ENCODE data around the gene ZBTB49. TPM values are rescaled to one million over a fixed set of nuclear protein-coding genes. Genes with fewer than 3 reads are reported as not detected.

The ZBTB49 gene
- total RNA-seq, 2 experiments from 2014 or later: 4.8 to 6.3 TPM

DNA sequence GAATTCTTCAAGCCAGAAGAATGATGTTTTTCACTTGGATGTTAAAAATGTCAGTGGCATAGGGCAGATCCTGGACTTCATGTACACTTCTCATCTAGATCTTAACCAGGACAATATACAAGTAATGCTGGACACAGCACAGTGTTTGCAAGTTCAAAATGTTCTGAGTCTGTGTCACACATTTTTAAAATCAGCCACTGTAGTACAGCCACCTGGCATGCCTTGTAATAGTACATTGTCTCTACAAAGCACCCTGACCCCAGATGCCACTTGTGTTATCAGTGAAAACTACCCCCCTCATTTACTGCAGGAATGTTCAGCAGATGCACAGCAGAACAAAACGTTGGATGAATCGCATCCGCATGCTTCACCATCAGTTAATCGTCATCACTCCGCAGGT lies 11.9 kb downstream of the ZBTB49 start:
- DNase-seq (no peak), ATAC-seq (no peak)
- Mint-ChIP-seq H3K4me3 (no peak overlapping the region), H3K4me1 (ENCODE audit: low read depth) (peaks cover 2% of the 10 kb centered on the region), H3K27ac (no peak overlapping the region), H3K9me3 (no peaks in the 10 kb centered on the region), H3K36me3 (ENCODE audit: low read depth) (peaks cover 14% of the 10 kb centered on the region), H3K27me3 (no peaks in the 10 kb centered on the region)
- intact Hi-C loops (cut with micrococcal nuclease): no loop called here
- ChIA-PET POLR2A (no interaction called here), CTCF (no interaction called here)
- TF ChIP-seq, protein P1, sequence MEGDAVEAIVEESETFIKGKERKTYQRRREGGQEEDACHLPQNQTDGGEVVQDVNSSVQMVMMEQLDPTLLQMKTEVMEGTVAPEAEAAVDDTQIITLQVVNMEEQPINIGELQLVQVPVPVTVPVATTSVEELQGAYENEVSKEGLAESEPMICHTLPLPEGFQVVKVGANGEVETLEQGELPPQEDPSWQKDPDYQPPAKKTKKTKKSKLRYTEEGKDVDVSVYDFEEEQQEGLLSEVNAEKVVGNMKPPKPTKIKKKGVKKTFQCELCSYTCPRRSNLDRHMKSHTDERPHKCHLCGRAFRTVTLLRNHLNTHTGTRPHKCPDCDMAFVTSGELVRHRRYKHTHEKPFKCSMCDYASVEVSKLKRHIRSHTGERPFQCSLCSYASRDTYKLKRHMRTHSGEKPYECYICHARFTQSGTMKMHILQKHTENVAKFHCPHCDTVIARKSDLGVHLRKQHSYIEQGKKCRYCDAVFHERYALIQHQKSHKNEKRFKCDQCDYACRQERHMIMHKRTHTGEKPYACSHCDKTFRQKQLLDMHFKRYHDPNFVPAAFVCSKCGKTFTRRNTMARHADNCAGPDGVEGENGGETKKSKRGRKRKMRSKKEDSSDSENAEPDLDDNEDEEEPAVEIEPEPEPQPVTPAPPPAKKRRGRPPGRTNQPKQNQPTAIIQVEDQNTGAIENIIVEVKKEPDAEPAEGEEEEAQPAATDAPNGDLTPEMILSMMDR (IDR thresholded peaks at IDR 0.05): no peak

DNA sequence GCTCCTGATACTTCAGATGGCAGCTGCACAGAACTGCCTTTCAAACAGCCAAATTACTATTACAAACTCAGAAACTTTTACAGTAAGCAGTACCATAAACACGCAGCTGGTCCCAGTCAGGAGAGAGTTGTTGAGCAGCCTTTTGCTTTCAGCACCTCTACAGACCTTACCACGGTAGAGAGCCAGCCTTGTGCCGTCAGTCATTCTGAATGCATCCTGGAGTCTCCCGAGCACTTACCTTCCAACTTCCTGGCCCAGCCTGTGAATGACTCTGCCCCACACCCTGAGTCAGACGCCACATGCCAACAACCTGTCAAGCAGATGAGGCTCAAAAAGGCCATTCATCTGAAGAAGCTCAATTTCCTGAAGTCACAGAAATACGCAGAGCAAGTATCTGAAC lies 12.4 kb downstream of the ZBTB49 start:
- POLR2A ChIA-PET: no interaction called here
- ATAC-seq (no peak), DNase-seq (no peak)
- Mint-ChIP-seq H3K9me3 (no peaks in the 10 kb centered on the region), H3K36me3 (ENCODE audit: low read depth) (peaks cover 16% of the 10 kb centered on the region), H3K27me3 (no peaks in the 10 kb centered on the region), H3K4me3 (no peak overlapping the region), H3K4me1 (ENCODE audit: low read depth) (peaks cover 2% of the 10 kb centered on the region), H3K27ac (no peak overlapping the region)
- CTCF ChIA-PET: interaction anchor here (1.0 to 1.2 kb wide), 2 partner anchors 16 to 119 kb away, joined by 3 to 4 read pairs; no protein-coding TSS in a partner anchor
- TF ChIP-seq, protein P1 (IDR thresholded peaks at IDR 0.05): no peak
- intact Hi-C loops (cut with micrococcal nuclease): no loop called here

DNA sequence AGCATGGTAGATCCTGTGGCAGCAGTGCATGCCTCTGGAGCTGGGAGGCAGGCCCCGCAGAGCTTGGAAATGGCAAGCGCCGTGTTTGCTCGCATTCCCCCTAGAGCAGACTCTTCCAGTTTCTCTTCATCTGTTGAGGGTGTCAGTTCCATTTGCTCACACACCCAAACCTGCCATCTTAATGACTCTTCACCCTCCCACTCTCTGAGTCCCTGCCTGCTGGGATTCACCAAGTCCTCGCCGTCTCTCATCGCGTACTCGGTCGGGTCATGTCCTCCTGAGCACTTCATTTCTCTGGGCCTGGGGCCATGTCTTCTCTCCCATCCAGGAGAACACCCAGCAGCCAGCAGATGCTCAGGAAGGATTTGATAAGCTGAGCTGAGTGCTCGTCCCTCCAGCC lies 16.9 kb downstream of the ZBTB49 start:
- Mint-ChIP-seq H3K4me1 (ENCODE audit: low read depth) (no peaks in the 10 kb centered on the region), H3K27me3 (no peaks in the 10 kb centered on the region), H3K27ac (no peak overlapping the region), H3K36me3 (ENCODE audit: low read depth) (peaks cover 19% of the 10 kb centered on the region), H3K9me3 (no peaks in the 10 kb centered on the region), H3K4me3 (no peak overlapping the region)
- intact Hi-C loops (cut with micrococcal nuclease): no loop called here
- TF ChIP-seq, protein P1 (IDR thresholded peaks at IDR 0.05): no peak
- ATAC-seq (no peak), DNase-seq (no peak)
- ChIA-PET POLR2A (no interaction called here), CTCF (interaction anchor here (1.1 kb wide), 2 partner anchors 14 to 47 kb away, joined by 3 read pairs; no protein-coding TSS in a partner anchor)

DNA sequence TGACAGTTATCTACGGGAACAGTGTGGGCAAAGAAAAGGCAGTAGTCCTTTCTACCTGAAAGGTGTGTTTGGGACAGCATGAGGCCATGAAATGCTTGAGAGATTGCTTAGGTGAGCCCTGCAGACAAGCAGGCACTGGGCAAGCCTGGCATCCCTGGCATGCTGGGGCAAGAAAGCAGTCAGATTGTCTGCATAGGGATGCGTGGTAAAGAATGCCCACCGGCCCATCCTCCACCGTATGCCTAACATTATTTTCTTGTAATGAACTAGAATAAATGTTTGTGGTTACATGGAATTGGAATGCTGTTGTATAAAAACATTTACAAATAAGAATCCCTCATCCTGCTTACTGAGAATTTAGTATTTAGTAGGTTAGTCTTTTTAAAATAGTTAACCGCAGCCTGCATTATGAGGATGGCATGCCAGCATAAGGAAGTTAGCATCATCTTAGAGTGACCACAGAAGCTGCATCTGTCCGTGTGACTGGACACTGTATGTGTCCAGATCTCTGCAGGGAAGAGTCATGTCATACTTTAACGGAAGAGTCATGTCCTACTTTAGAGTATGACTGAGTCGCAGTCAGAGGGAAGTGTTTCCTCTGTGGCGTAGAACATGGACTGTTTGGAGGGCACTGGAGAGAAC lies 18.9 kb downstream of the ZBTB49 start:
- H3K9me3 Mint-ChIP-seq: no peaks in the 10 kb centered on the region
- ChIA-PET CTCF (no interaction called here), POLR2A (no interaction called here)
- DNase-seq (no peak), ATAC-seq (no peak)
- no peaks in the 10 kb centered on the region for H3K4me1 Mint-ChIP-seq (ENCODE audit: low read depth)
- TF ChIP-seq, protein P1 (IDR thresholded peaks at IDR 0.05): no peak
- intact Hi-C loops (cut with micrococcal nuclease): no loop called here
- no peak overlapping the region for H3K4me3 Mint-ChIP-seq
- no peak overlapping the region for H3K27ac Mint-ChIP-seq
- H3K36me3 Mint-ChIP-seq (ENCODE audit: low read depth): peaks cover 17% of the 10 kb centered on the region
- no peaks in the 10 kb centered on the region for H3K27me3 Mint-ChIP-seq

DNA sequence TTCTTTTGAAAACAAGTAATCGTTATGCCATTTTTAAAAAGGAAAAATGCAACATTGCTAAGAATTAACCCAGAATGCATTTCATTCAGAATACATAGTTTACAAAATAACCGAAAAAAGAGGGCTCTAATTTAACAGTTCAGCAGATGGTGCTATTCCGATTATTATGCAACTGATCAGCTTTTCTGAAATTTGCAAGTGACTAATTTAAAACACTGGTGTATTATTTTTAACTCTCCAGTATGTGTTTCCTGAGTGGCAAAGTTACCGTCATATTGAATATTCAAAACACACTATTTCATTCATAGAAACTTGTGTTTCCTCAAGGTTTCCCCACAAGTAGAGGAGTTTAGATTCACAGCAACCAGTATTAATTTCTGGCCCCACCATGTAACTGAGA lies 21.1 kb downstream of the ZBTB49 start:
- TF ChIP-seq, protein P1 (IDR thresholded peaks at IDR 0.05): no peak
- Mint-ChIP-seq H3K27ac (no peak overlapping the region), H3K9me3 (no peaks in the 10 kb centered on the region), H3K27me3 (no peaks in the 10 kb centered on the region), H3K36me3 (ENCODE audit: low read depth) (peaks cover 12% of the 10 kb centered on the region), H3K4me1 (ENCODE audit: low read depth) (no peaks in the 10 kb centered on the region), H3K4me3 (no peak overlapping the region)
- ChIA-PET CTCF (no interaction called here), POLR2A (no interaction called here)
- DNase-seq (no peak), ATAC-seq (no peak)
- intact Hi-C loops (cut with micrococcal nuclease): no loop called here
